A673 (cell line): ENCODE data around the gene SLC26A5.

Source experiments
- EZH2 ChIP-seq: fragments of 200-600 bp; sonication (generic); IDR thresholded peaks from 2 replicates; pipeline ENCODE4 v1.6.1; 2017; ENCODE audit warnings: borderline replicate concordance, low read depth, mild to moderate bottlenecking, mixed read lengths, antibody characterized with exemption, low read length; ENCODE audit not compliant: poor library complexity, severe bottlenecking
- TF ChIP-seq, protein P1 (sequence below): fragments of 300-800, 200-600 bp; sonication (generic); conservative IDR thresholded peaks from 2 replicates; pipeline ENCODE4 v1.5.1; 2017; ENCODE audit warnings: low read depth, mild to moderate bottlenecking, antibody characterized with exemption, low read length, moderate library complexity, mixed read lengths

DNA sequence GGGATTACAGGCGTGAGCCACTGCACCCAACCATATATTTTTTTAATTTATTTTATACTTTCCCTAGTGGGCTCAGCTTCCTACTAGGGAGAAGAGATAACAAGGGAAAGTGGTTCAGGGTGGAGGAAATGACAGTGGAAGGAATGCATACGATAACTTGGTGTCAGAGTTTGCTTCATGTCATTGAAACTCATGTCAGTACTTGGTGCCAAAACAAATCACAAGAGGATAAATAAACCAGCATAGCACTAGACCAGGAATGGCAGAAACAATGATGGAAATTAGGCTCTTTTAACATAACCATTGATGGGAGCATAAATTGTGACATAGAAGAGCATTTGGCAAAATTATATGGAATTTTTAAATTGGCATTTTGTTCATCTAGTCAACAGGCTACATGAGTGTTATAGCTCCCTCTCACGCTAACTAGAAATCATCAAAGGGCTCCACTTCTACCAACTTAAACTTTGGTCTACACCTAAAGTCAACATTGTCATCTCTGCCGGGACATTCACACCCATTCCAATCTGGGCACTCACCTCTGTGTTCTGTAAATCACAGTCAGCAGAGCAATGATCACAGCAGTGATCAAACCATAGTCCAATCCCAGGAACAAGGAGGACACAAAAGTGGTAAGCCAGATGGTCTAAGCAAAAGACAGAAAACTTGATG, 57.4 kb downstream of the SLC26A5 start:
- TF ChIP-seq, protein P1, sequence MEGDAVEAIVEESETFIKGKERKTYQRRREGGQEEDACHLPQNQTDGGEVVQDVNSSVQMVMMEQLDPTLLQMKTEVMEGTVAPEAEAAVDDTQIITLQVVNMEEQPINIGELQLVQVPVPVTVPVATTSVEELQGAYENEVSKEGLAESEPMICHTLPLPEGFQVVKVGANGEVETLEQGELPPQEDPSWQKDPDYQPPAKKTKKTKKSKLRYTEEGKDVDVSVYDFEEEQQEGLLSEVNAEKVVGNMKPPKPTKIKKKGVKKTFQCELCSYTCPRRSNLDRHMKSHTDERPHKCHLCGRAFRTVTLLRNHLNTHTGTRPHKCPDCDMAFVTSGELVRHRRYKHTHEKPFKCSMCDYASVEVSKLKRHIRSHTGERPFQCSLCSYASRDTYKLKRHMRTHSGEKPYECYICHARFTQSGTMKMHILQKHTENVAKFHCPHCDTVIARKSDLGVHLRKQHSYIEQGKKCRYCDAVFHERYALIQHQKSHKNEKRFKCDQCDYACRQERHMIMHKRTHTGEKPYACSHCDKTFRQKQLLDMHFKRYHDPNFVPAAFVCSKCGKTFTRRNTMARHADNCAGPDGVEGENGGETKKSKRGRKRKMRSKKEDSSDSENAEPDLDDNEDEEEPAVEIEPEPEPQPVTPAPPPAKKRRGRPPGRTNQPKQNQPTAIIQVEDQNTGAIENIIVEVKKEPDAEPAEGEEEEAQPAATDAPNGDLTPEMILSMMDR: no peak
- no peak for TF ChIP-seq EZH2
